ENCODE results near the gene CREB3L1. TPM values are rescaled to one million over a fixed set of nuclear protein-coding genes. Genes with fewer than 3 reads are reported as not detected.

Gene CREB3L1
- total and polyA plus RNA-seq, 2 of the 13 experiments (the other 11 are each of a cell fraction or from before 2014, with no cell fraction given): not detected

GRCh38 chr11:46242041-46242951 is 35.2 kb upstream of the CREB3L1 start (continued):
- TF ChIP-seq E2F2 (CRISPR knock-in tag; IDR thresholded peaks at IDR 0.05; ENCODE audit: borderline replicate concordance) (no peak), ZNF800 (CRISPR knock-in tag; IDR thresholded peaks at IDR 0.05) (peak; percentile 13; the same call in 1 of the 2 replicates), PAF1 (CRISPR knock-in tag; IDR thresholded peaks at IDR 0.05) (peak; percentile 70), ZC3H4 (CRISPR knock-in tag; IDR thresholded peaks at IDR 0.05; ENCODE audit: borderline replicate concordance) (peak; percentile 76; the same call in 1 of the 2 replicates), POLR2A (IDR thresholded peaks at IDR 0.05; ENCODE audit: insufficient read depth in 1 of 2, low read depth in 2 of 2, low read length in 2 of 2) (no peak), CREM (IDR thresholded peaks at IDR 0.05) (no peak), CREM (CRISPR knock-in tag; IDR thresholded peaks at IDR 0.05) (no peak), ZNF670 (CRISPR knock-in tag; IDR thresholded peaks at IDR 0.05; ENCODE audit: borderline replicate concordance) (no peak), MAF1 (CRISPR knock-in tag; IDR thresholded peaks at IDR 0.05; ENCODE audit: borderline replicate concordance) (no peak), ZNF782 (CRISPR knock-in tag; IDR thresholded peaks at IDR 0.05; ENCODE audit: borderline replicate concordance) (no peak; the same call in 1 of the 2 replicates), ZBTB1 (CRISPR knock-in tag; IDR thresholded peaks at IDR 0.05; ENCODE audit: borderline replicate concordance) (no peak), ZNF839 (CRISPR knock-in tag; IDR thresholded peaks at IDR 0.05; ENCODE audit: borderline replicate concordance) (no peak), MEIS1 (CRISPR knock-in tag; IDR thresholded peaks at IDR 0.05; ENCODE audit: borderline replicate concordance) (no peak), GMEB2 (CRISPR knock-in tag; IDR thresholded peaks at IDR 0.05; ENCODE audit: low read depth) (no peak), HOXA5 (CRISPR knock-in tag; IDR thresholded peaks at IDR 0.05) (0 out of 2 replicates have a peak, but pooled peaks have one; percentile 5)
